VCaP (cell line): ENCODE results near the gene NEUROG3.

Source experiments
- H3K27ac ChIP-seq: fragments of 450-650 bp; 2 replicates; pipeline ENCODE4 v1.5.1; 2017
- CTCF ChIP-seq: fragments of 450-650 bp; conservative IDR thresholded peaks from 2 replicates; pipeline ENCODE4 v1.5.1; 2017; ENCODE audit warnings: mild to moderate bottlenecking, moderate library complexity

Gene NEUROG3

GRCh38 chr10:69533658-69534057, 39.6 kb downstream of the NEUROG3 start:
- H3K27ac ChIP-seq, result no peak overlapping the region
- no peak for TF ChIP-seq CTCF

GRCh38 chr10:69527961-69528360, 45.3 kb downstream of the NEUROG3 start:
- TF ChIP-seq CTCF, result no peak
- no peak overlapping the region for H3K27ac ChIP-seq
